Liver (tissue), 9 donors: ENCODE results near the gene THAP4. TPM values are rescaled to one million over a fixed set of nuclear protein-coding genes. Genes with fewer than 3 reads are reported as not detected.
A peak's percentile ranks its signal among the peaks of the same experiment; 100 is the strongest.

Source experiments
- DNase-seq: peaks from one replicate; pipeline ENCODE4 v3.0.0-alpha.2; 2017; ENCODE audit warnings: low spot score
- H3K27ac ChIP-seq, 2 donors: one replicate each; pipeline ENCODE4 v1.7.0; 2013; ENCODE audit warnings: inconsistent platforms in 2 of 2, low read length in 2 of 2, control low read depth in 1 of 2, low read depth in 1 of 2, mild to moderate bottlenecking in 1 of 2
- H3K27me3 ChIP-seq, 4 donors: one replicate each; pipeline versions ENCODE4 v1.6.1 to v1.7.0; 2013; ENCODE audit warnings: low read length in 3 of 4, inconsistent platforms in 1 of 4, mild to moderate bottlenecking in 1 of 4, moderate library complexity in 1 of 4; ENCODE audit not compliant: control insufficient read depth in 4 of 4, insufficient read depth in 4 of 4
- H3K36me3 ChIP-seq, 4 donors: one replicate each; pipeline versions ENCODE4 v1.6.1 to v1.7.0; 2013; ENCODE audit warnings: low read length in 3 of 4, mild to moderate bottlenecking in 3 of 4, low read depth in 1 of 4, moderate library complexity in 1 of 4; ENCODE audit not compliant: control insufficient read depth in 4 of 4, insufficient read depth in 3 of 4
- H3K4me1 ChIP-seq, 4 donors: one replicate each; pipeline versions ENCODE4 v1.6.1 to v1.7.0; 2013; ENCODE audit warnings: low read length in 3 of 4, mild to moderate bottlenecking in 3 of 4, moderate library complexity in 1 of 4; ENCODE audit not compliant: control insufficient read depth in 4 of 4, insufficient read depth in 4 of 4
- H3K4me3 ChIP-seq, 3 donors: one replicate each; pipeline versions ENCODE4 v1.6.1 to v1.7.0; 2013; ENCODE audit warnings: low read length in 3 of 3, control low read depth in 1 of 3, low read depth in 1 of 3, mild to moderate bottlenecking in 1 of 3
- H3K9ac ChIP-seq, 2 donors: one replicate each; pipeline ENCODE4 v1.7.0; 2013; ENCODE audit warnings: low read length in 2 of 2, mild to moderate bottlenecking in 2 of 2, moderate library complexity in 2 of 2, control low read depth in 1 of 2, low read depth in 1 of 2
- H3K9me3 ChIP-seq, 4 donors: one replicate each; pipeline versions ENCODE4 v1.6.1 to v1.7.0; 2013; ENCODE audit warnings: low read length in 3 of 4; ENCODE audit not compliant: control insufficient read depth in 4 of 4
- CTCF ChIP-seq: fragments of 150-350 bp; IDR thresholded peaks from 2 replicates; pipeline ENCODE4 v1.5.1; 2017; ENCODE audit warnings: improper control_type of control experiment, low read depth, low read length; ENCODE audit not compliant: missing input control
- EGR1 ChIP-seq, 2 donors: IDR thresholded peaks; 2 replicates each; pipeline ENCODE4 v1.6.1; 2016 to 2018; ENCODE audit warnings: antibody characterized with exemption in 2 of 2, low read depth in 2 of 2
- FOXA1 ChIP-seq: IDR thresholded peaks from 2 replicates; pipeline ENCODE4 v1.6.1; 2016; ENCODE audit warnings: antibody characterized with exemption
- FOXA2 ChIP-seq: IDR thresholded peaks from 2 replicates; pipeline ENCODE4 v1.6.1; 2016; ENCODE audit warnings: antibody characterized with exemption
- HNF4A ChIP-seq, 2 donors: conservative IDR thresholded peaks; 2 replicates each; pipeline ENCODE4 v1.6.1; 2016; ENCODE audit warnings: antibody characterized with exemption in 2 of 2, mild to moderate bottlenecking in 2 of 2
- HNF4G ChIP-seq: IDR thresholded peaks from 2 replicates; pipeline ENCODE4 v1.6.1; 2016; ENCODE audit warnings: antibody characterized with exemption
- NR2F2 ChIP-seq: IDR thresholded peaks from 2 replicates; pipeline ENCODE4 v1.6.1; 2016; ENCODE audit warnings: antibody characterized with exemption
- RAD21 ChIP-seq, 2 donors: IDR thresholded peaks; 2 replicates each; pipeline ENCODE4 v1.6.1; 2016; ENCODE audit warnings: antibody characterized with exemption in 2 of 2, mild to moderate bottlenecking in 2 of 2
- REST ChIP-seq: IDR thresholded peaks from 2 replicates; pipeline ENCODE4 v1.6.1; 2016; ENCODE audit warnings: antibody characterized with exemption, mild to moderate bottlenecking
- RXRA ChIP-seq, 2 donors: IDR thresholded peaks; 2 replicates each; pipeline ENCODE4 v1.6.1; 2017 to 2018; ENCODE audit warnings: antibody characterized with exemption in 2 of 2, mild to moderate bottlenecking in 1 of 2
- SP1 ChIP-seq: IDR thresholded peaks from 2 replicates; pipeline ENCODE4 v1.6.1; 2018; ENCODE audit warnings: antibody characterized with exemption, mild to moderate bottlenecking
- WGBS: extraction: QIAGEN DNeasy Blood & Tissue Kit; methylation state at CpG from one replicate; pipeline ENCODE4 v1.1.7; 2013; 5-methylcytosine and 5-hydroxymethylcytosine counted together
- polyA plus RNA-seq, 2 donors: library from polyadenylated mRNA; stranded (reverse) in 1 of 2; unstranded in 1 of 2; fragments of 200-250 nt in 1 of 2; fragments of >200 nt in 1 of 2; fragmentation: Nextera tagmentation in 1 of 2; extraction: Ambion mirVana in 1 of 2; gene quantifications; one replicate each; pipeline versions ENCODE4 v1.2.1 to v1.2.3, GENCODE V29; 2013 to 2015
- total RNA-seq, 2 donors: library from RNA; depleted of rRNA; stranded (reverse); fragments of >200 nt; gene quantifications; one replicate each; pipeline ENCODE4 v1.2.3, GENCODE V29; 2014
- donor health status: healthy.
- donor health status: healthy.
- donor health status: healthy.
- donor health status: healthy.
- donor health status: healthy.

The THAP4 gene
- total and polyA plus RNA-seq, 4 donors, result 16.8 to 33.1 (median 22.7) TPM

GRCh38 chr2:241560883-241561474, 76.0 kb downstream of the THAP4 start:
- Histone ChIP-seq H3K27ac (peak overlapping the region; percentile 96), H3K4me3 (peak overlapping the region; percentile 72 to 94 (median 86)), H3K9ac (peak overlapping the region; percentile 88 to 97), H3K27me3 (no peaks in the 10 kb centered on the region), H3K4me1 (peaks cover 11 to 50% (median 30%) of the 10 kb centered on the region in 4 donors), H3K36me3 (peaks cover 0 to 11% (median 3%) of the 10 kb centered on the region in 4 donors), H3K9me3 (no peaks in the 10 kb centered on the region)
- 33% methylated on average over 19 of the region's 19 CpGs for WGBS
- no peak for DNase-seq
- peak in 1 of 2 donors; percentile 25 for TF ChIP-seq RAD21 (IDR thresholded peaks at IDR 0.05)
- TF ChIP-seq FOXA1, result no peak
- peak; percentile 37 for TF ChIP-seq REST
- TF ChIP-seq HNF4G, result no peak
- peak; percentile 41 to 60 for TF ChIP-seq RXRA (IDR thresholded peaks at IDR 0.05)
- peak; percentile 44 for TF ChIP-seq NR2F2
- TF ChIP-seq HNF4A (conservative IDR thresholded peaks at IDR 0.05), result peak; percentile 27 to 58
- peak in 1 of 2 donors; percentile 35 for TF ChIP-seq EGR1 (IDR thresholded peaks at IDR 0.05; ENCODE audit: low read depth in 2 of 2)
- no peak for TF ChIP-seq CTCF
- no peak for TF ChIP-seq FOXA2
- TF ChIP-seq SP1, result peak; percentile 40

GRCh38 chr2:241560162-241560882, 76.6 kb downstream of the THAP4 start:
- WGBS, result 26% methylated on average over 18 of the region's 18 CpGs
- peaks cover 11 to 50% (median 30%) of the 10 kb centered on the region in 4 donors for H3K4me1 ChIP-seq
- peak overlapping the region; percentile 72 to 94 (median 86) for H3K4me3 ChIP-seq
- H3K27ac ChIP-seq, result peak overlapping the region; percentile 96
- H3K36me3 ChIP-seq, result peaks cover 0 to 11% (median 3%) of the 10 kb centered on the region in 4 donors
- peak overlapping the region; percentile 88 to 97 for H3K9ac ChIP-seq
- H3K27me3 ChIP-seq, result no peaks in the 10 kb centered on the region
- TF ChIP-seq RXRA (IDR thresholded peaks at IDR 0.05) (peak in 1 of 2 donors; percentile 4), CTCF (no peak), HNF4A (conservative IDR thresholded peaks at IDR 0.05) (peak in 1 of 2 donors; percentile 4)
- no peak for DNase-seq
- no peaks in the 10 kb centered on the region for H3K9me3 ChIP-seq
